Thyroid gland (tissue), 4 donors: ENCODE measurements around the gene TSGA10IP.

Source experiments
- POLR2A ChIP-seq, 2 donors: fragments of 450-650 bp; IDR thresholded peaks; one replicate each; pipeline ENCODE4 v1.6.1; 2017; ENCODE audit warnings: antibody characterized with exemption in 2 of 2, mild to moderate bottlenecking in 2 of 2, moderate library complexity in 1 of 2
- TF ChIP-seq, protein P1 (sequence below), 6 experiments: fragments of 200-600 bp in 3 of 6; fragments of 450-650 bp in 3 of 6; sonication (generic) in 3 of 6; IDR thresholded peaks; one replicate each; pipeline ENCODE4 v1.5.1; 2016 to 2019; ENCODE audit warnings: antibody characterized with exemption in 6 of 6, mild to moderate bottlenecking in 2 of 6, inconsistent platforms in 1 of 6, moderate library complexity in 1 of 6

DNA sequence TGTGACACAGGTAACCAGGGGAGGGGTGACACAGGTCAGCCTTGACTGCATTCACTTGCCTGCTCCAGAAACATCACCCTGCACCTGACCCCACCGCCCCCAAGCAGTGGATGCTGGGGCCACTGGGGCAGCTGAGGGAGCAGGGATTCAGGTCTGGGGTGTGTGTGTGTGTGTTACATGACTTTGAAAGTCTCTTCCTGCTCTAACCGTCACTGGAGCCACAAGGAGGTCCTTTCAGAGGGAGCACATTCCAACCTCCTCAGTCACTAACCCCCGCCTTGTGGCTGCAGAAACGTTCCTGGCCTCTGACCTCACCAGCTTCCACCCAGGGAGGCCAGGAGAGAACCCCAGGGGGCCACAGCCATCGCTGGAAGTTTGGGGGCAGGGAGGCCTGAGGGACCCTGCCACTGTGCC, 42.2 kb upstream of the TSGA10IP start:
- TF ChIP-seq, protein P1, sequence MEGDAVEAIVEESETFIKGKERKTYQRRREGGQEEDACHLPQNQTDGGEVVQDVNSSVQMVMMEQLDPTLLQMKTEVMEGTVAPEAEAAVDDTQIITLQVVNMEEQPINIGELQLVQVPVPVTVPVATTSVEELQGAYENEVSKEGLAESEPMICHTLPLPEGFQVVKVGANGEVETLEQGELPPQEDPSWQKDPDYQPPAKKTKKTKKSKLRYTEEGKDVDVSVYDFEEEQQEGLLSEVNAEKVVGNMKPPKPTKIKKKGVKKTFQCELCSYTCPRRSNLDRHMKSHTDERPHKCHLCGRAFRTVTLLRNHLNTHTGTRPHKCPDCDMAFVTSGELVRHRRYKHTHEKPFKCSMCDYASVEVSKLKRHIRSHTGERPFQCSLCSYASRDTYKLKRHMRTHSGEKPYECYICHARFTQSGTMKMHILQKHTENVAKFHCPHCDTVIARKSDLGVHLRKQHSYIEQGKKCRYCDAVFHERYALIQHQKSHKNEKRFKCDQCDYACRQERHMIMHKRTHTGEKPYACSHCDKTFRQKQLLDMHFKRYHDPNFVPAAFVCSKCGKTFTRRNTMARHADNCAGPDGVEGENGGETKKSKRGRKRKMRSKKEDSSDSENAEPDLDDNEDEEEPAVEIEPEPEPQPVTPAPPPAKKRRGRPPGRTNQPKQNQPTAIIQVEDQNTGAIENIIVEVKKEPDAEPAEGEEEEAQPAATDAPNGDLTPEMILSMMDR (IDR thresholded peaks at IDR 0.05): no peak
- TF ChIP-seq POLR2A (IDR thresholded peaks at IDR 0.05): no peak
